HL-60/S4 treated with retinoic acid at 250 ng/mL for 4 days and 3 days (cell line): ENCODE results near the gene NIT1.
"Not testable (repeated sequence)": the region's sequence is repeated elsewhere in the genome, so short reads cannot be mapped to it uniquely, and the experiment has no call there.

Source experiments
- in situ Hi-C: fragments of 300-500 bp; cut with MboI; formaldehyde crosslinking; loops from 2 replicates; pipeline ENCODE4 v1.7.0; 2022; ENCODE audit warnings: low sequenced_read_pairs

NIT1 gene

GRCh38 chr1:161111527-161111926, 6.4 kb upstream of the NIT1 start:
- in situ Hi-C loops, result no loop called here

DNA sequence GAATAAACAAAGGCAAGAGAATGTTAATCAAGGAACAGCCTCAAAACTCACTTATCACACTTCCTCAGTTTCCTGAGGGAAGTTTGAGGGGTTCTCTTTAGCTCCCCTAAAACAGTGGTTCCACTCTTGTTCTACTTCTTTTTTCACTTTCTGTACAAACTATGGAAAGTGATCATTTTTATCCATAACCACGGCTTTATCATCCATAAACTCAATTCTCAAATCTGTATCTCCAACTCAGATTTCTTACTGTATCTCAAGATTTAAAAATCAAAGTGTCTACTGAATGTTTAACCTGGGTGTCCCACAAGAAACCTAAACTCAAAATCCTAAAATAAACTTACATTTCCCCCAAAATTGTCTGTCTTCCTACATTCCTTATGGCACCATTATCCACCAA, 4.0 kb upstream of the NIT1 start:
- in situ Hi-C loops, result no loop called here

- in situ Hi-C loops, result no loop called here
Observed at GRCh38 chr1:161114556-161114955, 3.3 kb upstream of the NIT1 start.

DNA sequence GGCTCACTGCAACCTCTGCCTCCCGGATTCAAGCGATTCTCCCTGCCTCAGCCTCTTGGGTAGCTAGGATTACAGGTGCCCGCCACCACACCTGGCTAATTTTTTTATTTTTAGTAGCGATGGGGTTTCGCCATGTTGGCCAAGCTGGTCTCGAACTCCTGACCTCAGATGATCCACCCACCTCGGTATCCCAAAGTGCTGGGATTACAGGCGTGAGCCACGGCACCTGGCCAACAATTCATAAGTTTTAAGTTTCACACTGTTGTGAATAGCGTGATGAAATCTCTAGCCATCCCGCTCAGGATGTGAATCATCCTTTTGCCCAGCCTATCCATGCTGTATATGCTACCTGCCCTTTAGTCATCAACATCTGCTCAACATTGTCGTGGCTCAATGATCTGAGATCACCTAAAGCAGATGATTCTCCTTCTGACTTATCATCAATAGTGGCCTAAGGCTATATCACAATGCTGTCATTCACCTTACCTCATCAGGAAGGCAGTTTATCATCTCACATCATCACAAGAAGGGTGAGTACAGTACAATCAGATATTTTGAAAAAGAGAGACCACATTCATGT, 2.7 kb upstream of the NIT1 start:
- in situ Hi-C loops, result no loop called here

DNA sequence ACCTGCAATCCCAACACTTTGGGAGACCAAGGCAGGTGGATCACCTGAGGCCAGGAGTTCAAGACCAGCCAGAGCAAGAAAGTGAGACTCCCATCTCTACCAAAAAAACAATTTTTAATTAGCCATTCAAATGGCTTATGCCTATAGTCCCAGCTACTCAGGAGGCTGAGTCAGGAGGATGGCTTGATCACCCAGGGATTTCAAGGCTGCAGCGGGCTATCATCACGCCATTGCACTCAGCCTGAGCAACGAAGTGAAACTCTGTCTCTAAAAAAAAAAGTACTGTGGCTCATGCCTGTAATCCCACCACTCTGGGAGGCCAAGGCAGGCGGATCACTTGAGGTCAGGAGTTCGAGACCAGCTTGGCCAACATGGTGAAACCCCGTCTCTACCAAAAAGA, 1.9 kb upstream of the NIT1 start:
- in situ Hi-C loops, result not testable (repeated sequence)

DNA sequence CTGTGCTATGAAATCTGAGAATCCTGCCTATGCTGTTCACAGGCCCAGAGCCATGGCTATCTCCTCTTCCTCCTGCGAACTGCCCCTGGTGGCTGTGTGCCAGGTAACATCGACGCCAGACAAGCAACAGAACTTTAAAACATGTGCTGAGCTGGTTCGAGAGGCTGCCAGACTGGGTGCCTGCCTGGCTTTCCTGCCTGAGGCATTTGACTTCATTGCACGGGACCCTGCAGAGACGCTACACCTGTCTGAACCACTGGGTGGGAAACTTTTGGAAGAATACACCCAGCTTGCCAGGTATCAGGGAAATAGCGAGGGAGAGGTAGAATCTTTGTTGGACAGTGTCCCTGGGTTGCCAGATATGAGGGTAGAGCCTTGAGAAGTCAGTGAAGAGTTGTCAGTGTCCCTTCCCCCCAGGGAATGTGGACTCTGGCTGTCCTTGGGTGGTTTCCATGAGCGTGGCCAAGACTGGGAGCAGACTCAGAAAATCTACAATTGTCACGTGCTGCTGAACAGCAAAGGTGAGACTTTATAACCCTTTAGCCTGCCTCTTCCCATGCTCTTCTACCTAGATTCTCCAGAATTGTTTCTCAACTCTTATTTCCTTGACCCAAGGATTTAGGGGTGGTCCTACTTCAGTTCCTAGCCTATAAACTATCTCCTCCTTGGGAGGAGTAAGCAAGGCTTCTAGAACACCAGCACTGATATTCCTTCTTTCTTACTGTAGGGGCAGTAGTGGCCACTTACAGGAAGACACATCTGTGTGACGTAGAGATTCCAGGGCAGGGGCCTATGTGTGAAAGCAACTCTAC, 1.4 kb downstream of the NIT1 start:
- in situ Hi-C loops, result no loop called here

DNA sequence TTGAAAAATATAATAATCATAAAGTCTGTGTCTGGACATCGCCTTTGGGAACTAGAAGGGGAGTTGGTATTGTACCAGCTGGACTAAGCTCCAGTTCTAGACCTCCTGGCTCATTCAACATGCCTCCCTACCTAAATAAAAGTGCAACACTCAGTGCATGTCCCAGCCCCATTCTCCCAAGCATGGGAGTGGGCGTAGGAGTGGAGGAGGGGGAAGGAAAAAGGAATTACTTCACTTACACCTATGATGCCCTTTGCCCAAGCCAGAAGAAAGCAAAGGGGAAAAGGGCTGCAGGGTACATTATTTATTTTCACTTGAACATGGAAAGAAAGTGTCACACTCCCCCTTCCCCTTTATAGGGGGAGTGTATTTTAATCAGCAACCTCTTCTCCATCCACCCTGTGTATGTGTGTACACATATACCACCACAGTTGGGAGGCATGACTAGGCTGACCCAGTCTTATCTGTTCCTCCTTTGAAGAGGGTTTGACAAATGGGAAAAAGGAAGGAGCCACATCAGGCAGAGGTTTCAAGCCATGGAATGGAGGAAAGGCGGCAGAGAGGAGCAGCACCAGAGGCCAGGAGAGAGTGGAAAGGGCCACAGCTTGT, 3.2 kb downstream of the NIT1 start:
- in situ Hi-C loops, result no loop called here

GRCh38 chr1:161121834-161122233, 3.9 kb downstream of the NIT1 start:
- in situ Hi-C loops, result no loop called here

- in situ Hi-C loops, result no loop called here
Observed at GRCh38 chr1:161122967-161123366, 5.1 kb downstream of the NIT1 start.

GRCh38 chr1:161127649-161128048, 9.7 kb downstream of the NIT1 start:
- in situ Hi-C loops, result no loop called here

DNA sequence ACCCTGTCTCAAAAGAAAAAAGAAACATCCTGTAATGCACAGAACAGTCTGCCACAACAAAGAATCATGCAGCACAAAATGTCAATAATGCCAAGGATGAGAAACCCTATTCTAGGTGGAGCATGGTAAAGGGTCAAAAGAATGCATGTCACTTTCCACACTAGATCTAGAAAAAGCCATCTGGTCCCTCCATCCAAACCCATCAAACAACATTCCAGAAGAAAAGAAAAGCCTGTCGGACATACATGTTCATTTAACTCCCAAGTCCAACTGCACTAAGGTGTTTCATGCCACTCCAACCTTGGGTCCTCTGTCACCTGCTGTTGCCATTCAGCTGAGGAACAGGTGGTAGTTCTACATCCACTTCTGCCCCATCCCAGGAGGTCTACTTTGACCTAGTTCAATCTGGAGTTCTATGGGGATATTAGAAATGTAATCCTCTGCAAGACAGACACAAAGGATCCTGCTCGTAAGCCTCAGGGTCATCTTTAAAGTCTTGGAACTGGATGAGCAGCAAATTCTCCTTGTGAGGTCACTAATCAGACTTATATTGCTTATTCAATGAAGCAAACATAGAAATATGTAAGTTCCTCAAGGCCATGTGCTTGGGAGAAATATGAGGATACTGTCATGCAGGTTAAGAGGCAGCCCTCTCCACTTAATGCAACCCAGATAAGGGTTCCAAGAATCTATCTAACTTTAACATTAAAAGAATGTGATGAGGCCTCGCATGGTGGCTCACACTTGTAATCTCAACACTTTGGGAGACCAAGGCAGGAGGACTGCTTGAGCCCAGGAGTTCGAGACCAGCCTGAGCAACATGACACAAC, 10.9 kb downstream of the NIT1 start:
- in situ Hi-C loops, result no loop called here

DNA sequence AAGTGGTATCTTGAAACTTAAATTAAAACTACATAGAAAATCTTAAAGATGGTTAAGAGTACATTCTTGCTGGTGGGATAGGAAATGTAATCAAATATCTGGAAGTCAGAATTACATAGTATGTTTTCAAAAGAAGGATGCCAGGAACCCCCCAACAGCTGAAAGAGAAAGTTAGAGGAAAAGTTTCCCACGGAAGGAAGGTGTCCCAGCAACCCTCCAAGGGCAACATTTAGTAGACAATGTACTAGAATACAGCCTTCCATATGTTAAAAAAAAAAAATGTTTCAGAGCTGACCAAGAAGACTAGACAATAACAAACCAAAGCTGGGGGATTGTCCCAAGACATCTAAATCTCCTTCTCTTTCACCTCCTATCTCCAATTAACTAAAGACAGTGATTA, 12.4 kb downstream of the NIT1 start:
- in situ Hi-C loops, result no loop called here

DNA sequence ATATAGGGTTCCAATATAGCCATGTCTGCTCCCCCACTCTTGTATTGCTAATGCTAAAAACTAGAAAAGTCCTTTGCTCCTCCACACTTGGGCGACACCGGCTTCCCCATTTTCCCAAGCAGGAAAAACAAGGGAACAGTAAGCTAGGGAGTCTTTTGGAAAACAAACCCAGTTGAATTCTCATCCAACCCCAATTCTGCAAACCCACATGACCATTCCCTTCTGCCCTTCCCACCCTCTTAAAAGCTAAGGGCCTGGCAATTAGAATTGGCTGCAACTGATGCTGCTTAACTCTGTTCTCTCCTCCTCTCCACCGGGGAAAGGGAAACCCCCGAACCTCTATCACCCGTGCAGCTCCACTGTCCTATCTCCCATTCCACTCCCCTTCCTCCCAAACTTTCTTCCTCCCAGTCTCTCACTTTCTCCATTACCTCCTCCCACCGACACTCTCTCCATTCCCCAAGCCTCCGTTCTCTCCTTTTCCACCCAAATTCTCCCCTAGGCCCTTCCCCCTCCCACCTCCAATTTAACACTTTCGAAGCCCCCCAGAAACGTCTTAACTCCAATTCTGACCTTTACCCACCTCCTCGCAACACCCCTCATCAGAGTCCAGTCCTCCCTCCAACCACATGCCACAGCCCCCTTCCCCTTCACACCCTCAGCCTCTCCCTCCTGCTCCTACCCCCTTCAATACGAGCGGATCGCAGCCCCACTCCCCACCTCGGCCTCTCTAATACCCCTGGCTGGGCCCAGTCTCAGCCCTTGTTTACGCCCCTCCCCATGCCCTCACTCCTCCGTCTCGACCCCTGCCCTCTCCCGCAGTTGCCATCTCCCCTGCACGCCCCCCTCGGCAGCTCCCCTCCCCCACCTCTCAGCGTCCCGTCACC, 13.9 kb downstream of the NIT1 start:
- in situ Hi-C loops, result no loop called here

GRCh38 chr1:161132410-161133219, 14.7 kb downstream of the NIT1 start, which contains the start of gene DEDD:
DEDD (minus strand) TSS chr1:161132667; CDS start chr1:161124462, 8,205 bp downstream.
- in situ Hi-C loops, result no loop called here

GRCh38 chr1:161133220-161133740, 15.4 kb downstream of the NIT1 start:
- in situ Hi-C loops, result no loop called here

GRCh38 chr1:161137881-161138280, 20.0 kb downstream of the NIT1 start:
- in situ Hi-C loops, result no loop called here

- in situ Hi-C loops, result no loop called here
Observed at GRCh38 chr1:161138431-161138830, 20.5 kb downstream of the NIT1 start.

DNA sequence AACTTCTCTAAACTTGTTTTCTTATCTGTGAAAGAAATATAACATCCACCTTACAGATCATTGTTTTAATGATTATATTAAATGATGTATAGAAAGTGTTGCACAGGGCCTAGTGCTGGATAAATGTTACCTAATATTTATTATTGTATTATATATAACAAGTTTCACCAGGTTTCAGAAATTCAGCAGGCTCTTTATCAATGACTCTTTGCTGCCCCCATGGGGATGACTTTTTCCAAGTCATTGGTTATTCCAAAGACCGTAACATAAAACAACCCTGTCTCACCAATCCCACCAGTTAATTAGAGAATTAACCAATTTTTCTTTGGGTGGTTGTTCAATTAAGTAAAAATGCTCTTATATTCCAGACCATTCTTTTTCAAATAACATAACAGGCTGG, 21.9 kb downstream of the NIT1 start:
- in situ Hi-C loops, result no loop called here

GRCh38 chr1:161140755-161141400, 23.0 kb downstream of the NIT1 start:
- in situ Hi-C loops, result no loop called here
